Measurements from ENCODE around the gene DBH. TPM values are rescaled to one million over a fixed set of nuclear protein-coding genes. Genes with fewer than 3 reads are reported as not detected.

Gene DBH
- polyA plus RNA-seq, 1 donor, result 0.66 TPM

- H3K36me3 ChIP-seq (ENCODE audit: control insufficient read depth, insufficient read depth, low read length), result no peaks in the 10 kb centered on the region
- H3K4me1 ChIP-seq (ENCODE audit: control insufficient read depth, insufficient read depth, low read length), result no peaks in the 10 kb centered on the region
- H3K9me3 ChIP-seq (ENCODE audit: control insufficient read depth, low read depth, low read length), result no peaks in the 10 kb centered on the region
- no CpG with 5 or more reads among the region's 6 CpGs for WGBS (ENCODE audit: insufficient coverage, low lambda C conversion rate)
- no peak for DNase-seq
- H3K4me3 ChIP-seq (ENCODE audit: low read length), result no peak overlapping the region
- H3K27me3 ChIP-seq (ENCODE audit: control insufficient read depth, insufficient read depth, low read length), result peaks cover 9% of the 10 kb centered on the region
- no peak overlapping the region for H3K27ac ChIP-seq (ENCODE audit: low read length)
Measured at GRCh38 chr9:133635098-133635497, 1.1 kb upstream of the DBH start.

DNA sequence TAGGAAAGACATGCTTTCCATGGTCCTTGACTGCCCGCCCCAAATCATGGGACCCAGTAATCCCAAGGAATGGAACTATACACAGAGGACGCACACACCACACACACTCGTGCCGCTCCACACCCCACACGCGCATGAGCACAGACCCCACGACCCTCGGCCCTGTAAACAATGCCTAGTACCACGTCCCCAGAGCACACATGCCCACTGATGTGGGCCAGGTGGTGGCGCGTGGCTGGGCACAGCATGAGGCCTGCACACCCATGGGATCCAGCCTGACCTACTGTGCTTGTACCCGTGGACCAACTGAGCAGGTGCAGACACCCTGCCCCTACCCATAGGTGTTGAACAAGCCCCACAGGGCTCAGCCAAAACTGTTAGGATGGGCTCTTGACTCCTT, 739 bp downstream of the DBH start:
- no CpG with 5 or more reads among the region's 12 CpGs for WGBS (ENCODE audit: insufficient coverage, low lambda C conversion rate)
- Histone ChIP-seq H3K4me3 (ENCODE audit: low read length) (no peak overlapping the region), H3K4me1 (ENCODE audit: control insufficient read depth, insufficient read depth, low read length) (no peaks in the 10 kb centered on the region), H3K27me3 (ENCODE audit: control insufficient read depth, insufficient read depth, low read length) (peaks cover 9% of the 10 kb centered on the region), H3K9me3 (ENCODE audit: control insufficient read depth, low read depth, low read length) (no peaks in the 10 kb centered on the region), H3K36me3 (ENCODE audit: control insufficient read depth, insufficient read depth, low read length) (no peaks in the 10 kb centered on the region), H3K27ac (ENCODE audit: low read length) (no peak overlapping the region)
- DNase-seq, result no peak

DNA sequence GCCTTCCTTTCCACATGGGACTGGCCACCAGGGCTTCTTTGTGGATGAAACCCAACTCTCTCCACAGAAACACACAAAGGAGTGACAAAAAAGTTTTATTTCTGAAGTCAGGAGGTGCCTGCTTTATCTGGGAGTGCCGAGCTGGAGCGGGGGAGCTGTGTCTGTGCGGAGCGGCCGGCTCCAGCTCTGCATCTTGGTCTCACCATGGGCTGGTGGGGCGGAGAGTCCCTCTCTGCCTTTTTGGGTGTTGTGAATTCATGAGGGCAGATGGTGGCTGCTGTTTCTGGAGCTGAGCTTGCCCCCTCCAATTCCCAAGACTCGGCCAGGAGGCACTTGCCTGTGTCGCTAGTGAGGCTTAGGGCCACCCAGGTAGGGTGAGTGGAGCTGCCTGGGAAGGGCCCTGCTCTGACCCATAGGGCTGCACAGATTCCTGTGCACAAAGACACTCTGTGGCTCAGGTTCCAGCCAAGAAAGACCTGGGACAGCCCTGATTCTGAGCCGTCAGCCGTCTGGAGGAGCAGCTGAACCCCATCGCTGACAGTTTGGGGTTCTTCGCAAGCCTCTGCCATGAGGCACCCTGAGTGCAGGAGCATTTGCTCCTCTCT, 1.4 kb downstream of the DBH start:
- no peak overlapping the region for H3K4me3 ChIP-seq (ENCODE audit: low read length)
- no peaks in the 10 kb centered on the region for H3K36me3 ChIP-seq (ENCODE audit: control insufficient read depth, insufficient read depth, low read length)
- no peak for DNase-seq
- H3K9me3 ChIP-seq (ENCODE audit: control insufficient read depth, low read depth, low read length), result no peaks in the 10 kb centered on the region
- no peaks in the 10 kb centered on the region for H3K4me1 ChIP-seq (ENCODE audit: control insufficient read depth, insufficient read depth, low read length)
- WGBS (ENCODE audit: insufficient coverage, low lambda C conversion rate), result no CpG with 5 or more reads among the region's 12 CpGs
- no peak overlapping the region for H3K27ac ChIP-seq (ENCODE audit: low read length)
- peaks cover 9% of the 10 kb centered on the region for H3K27me3 ChIP-seq (ENCODE audit: control insufficient read depth, insufficient read depth, low read length)

DNA sequence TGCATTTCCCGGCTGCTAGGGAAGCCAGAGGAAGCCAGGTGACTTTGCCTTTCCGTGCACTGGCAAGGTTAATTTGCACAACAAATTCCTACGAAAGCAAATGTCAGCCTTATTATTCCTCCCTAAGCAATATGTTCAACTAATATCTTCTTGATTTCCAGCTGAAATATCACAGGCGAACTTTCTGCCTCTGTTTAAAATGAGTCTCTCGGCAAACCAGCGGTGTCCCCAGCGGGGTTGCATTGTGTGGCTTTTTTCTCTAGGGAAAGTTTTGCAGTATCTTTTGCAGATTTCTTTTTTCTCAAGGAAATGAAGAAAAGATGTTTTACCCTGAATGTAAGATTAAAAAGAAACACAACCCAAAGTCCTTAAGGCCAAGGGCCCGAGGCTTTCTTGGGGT, 1.9 kb downstream of the DBH start:
- no peaks in the 10 kb centered on the region for H3K4me1 ChIP-seq (ENCODE audit: control insufficient read depth, insufficient read depth, low read length)
- no peak overlapping the region for H3K27ac ChIP-seq (ENCODE audit: low read length)
- no peaks in the 10 kb centered on the region for H3K36me3 ChIP-seq (ENCODE audit: control insufficient read depth, insufficient read depth, low read length)
- WGBS (ENCODE audit: insufficient coverage, low lambda C conversion rate), result 93% methylated on average over 3 of the region's 8 CpGs
- peaks cover 9% of the 10 kb centered on the region for H3K27me3 ChIP-seq (ENCODE audit: control insufficient read depth, insufficient read depth, low read length)
- no peaks in the 10 kb centered on the region for H3K9me3 ChIP-seq (ENCODE audit: control insufficient read depth, low read depth, low read length)
- no peak overlapping the region for H3K4me3 ChIP-seq (ENCODE audit: low read length)
- DNase-seq, result no peak

DNA sequence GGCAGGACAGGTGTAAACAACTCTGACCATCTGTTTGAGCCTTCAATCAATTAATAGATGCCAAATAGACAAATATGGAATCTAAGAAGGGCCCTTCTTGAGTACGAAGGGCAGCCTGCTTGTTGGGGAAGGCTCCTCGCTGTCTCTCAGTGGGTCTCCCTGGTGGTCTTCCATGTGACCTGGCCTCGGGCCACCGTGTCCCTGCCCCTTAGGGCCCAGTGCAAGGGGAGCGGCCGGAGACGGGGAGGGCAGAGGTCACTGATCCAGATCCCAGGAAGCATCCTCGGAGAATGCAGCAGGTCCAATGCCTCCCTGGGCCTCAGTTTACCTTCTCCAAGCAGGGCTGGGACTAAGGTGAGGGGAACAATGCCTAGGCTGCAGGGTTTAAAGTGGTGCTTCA, 2.5 kb downstream of the DBH start:
- DNase-seq, result no peak
- Histone ChIP-seq H3K4me1 (ENCODE audit: control insufficient read depth, insufficient read depth, low read length) (no peaks in the 10 kb centered on the region), H3K9me3 (ENCODE audit: control insufficient read depth, low read depth, low read length) (no peaks in the 10 kb centered on the region), H3K4me3 (ENCODE audit: low read length) (no peak overlapping the region), H3K36me3 (ENCODE audit: control insufficient read depth, insufficient read depth, low read length) (no peaks in the 10 kb centered on the region), H3K27me3 (ENCODE audit: control insufficient read depth, insufficient read depth, low read length) (peaks cover 9% of the 10 kb centered on the region), H3K27ac (ENCODE audit: low read length) (no peak overlapping the region)
- no CpG with 5 or more reads among the region's 8 CpGs for WGBS (ENCODE audit: insufficient coverage, low lambda C conversion rate)

GRCh38 chr9:133639613-133640012, 3.5 kb downstream of the DBH start:
- H3K27ac ChIP-seq (ENCODE audit: low read length), result no peak overlapping the region
- DNase-seq, result no peak
- no peaks in the 10 kb centered on the region for H3K9me3 ChIP-seq (ENCODE audit: control insufficient read depth, low read depth, low read length)
- no peak overlapping the region for H3K4me3 ChIP-seq (ENCODE audit: low read length)
- H3K4me1 ChIP-seq (ENCODE audit: control insufficient read depth, insufficient read depth, low read length), result no peaks in the 10 kb centered on the region
- WGBS (ENCODE audit: insufficient coverage, low lambda C conversion rate), result no CpG with 5 or more reads among the region's 8 CpGs
- H3K27me3 ChIP-seq (ENCODE audit: control insufficient read depth, insufficient read depth, low read length), result peaks cover 3% of the 10 kb centered on the region
- no peaks in the 10 kb centered on the region for H3K36me3 ChIP-seq (ENCODE audit: control insufficient read depth, insufficient read depth, low read length)

DNA sequence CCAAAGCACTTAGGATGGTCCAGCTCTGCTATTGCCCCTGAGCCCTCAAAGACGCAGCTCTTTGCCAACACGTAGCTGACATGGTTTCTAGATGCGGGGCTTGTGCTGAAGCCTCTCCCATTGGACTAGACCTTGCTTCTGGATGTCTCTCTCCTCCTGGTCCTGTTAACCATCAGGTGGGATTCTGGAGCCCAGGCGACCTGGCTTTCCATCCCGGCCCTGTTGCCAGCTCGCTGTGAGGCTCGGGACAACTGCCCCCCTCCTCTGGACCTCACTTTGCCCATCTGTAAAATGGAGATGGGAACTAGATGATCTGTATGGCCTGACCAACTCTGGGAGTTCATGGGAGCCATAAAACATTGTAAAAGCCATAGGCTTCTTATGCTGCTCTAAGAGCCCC, 4.0 kb downstream of the DBH start:
- Histone ChIP-seq H3K4me3 (ENCODE audit: low read length) (no peak overlapping the region), H3K27me3 (ENCODE audit: control insufficient read depth, insufficient read depth, low read length) (peaks cover 3% of the 10 kb centered on the region), H3K36me3 (ENCODE audit: control insufficient read depth, insufficient read depth, low read length) (no peaks in the 10 kb centered on the region), H3K27ac (ENCODE audit: low read length) (no peak overlapping the region), H3K9me3 (ENCODE audit: control insufficient read depth, low read depth, low read length) (no peaks in the 10 kb centered on the region), H3K4me1 (ENCODE audit: control insufficient read depth, insufficient read depth, low read length) (no peaks in the 10 kb centered on the region)
- DNase-seq, result no peak
- no CpG with 5 or more reads among the region's 7 CpGs for WGBS (ENCODE audit: insufficient coverage, low lambda C conversion rate)

- 92% methylated on average over 2 of the region's 13 CpGs for WGBS (ENCODE audit: insufficient coverage, low lambda C conversion rate)
Measured at GRCh38 chr9:133640580-133641395, 4.6 kb downstream of the DBH start.

GRCh38 chr9:133641396-133641655, 5.2 kb downstream of the DBH start:
- no peaks in the 10 kb centered on the region for H3K9me3 ChIP-seq (ENCODE audit: control insufficient read depth, low read depth, low read length)
- WGBS (ENCODE audit: insufficient coverage, low lambda C conversion rate), result no CpG with 5 or more reads among the region's 7 CpGs
- peaks cover 3% of the 10 kb centered on the region for H3K27me3 ChIP-seq (ENCODE audit: control insufficient read depth, insufficient read depth, low read length)
- no peak overlapping the region for H3K4me3 ChIP-seq (ENCODE audit: low read length)
- DNase-seq, result no peak
- no peak overlapping the region for H3K27ac ChIP-seq (ENCODE audit: low read length)
- H3K36me3 ChIP-seq (ENCODE audit: control insufficient read depth, insufficient read depth, low read length), result no peaks in the 10 kb centered on the region
- no peaks in the 10 kb centered on the region for H3K4me1 ChIP-seq (ENCODE audit: control insufficient read depth, insufficient read depth, low read length)

More at GRCh38 chr9:133640580-133641395, 4.6 kb downstream of the DBH start:
- H3K9me3 ChIP-seq (ENCODE audit: control insufficient read depth, low read depth, low read length), result no peaks in the 10 kb centered on the region
- peaks cover 3% of the 10 kb centered on the region for H3K27me3 ChIP-seq (ENCODE audit: control insufficient read depth, insufficient read depth, low read length)
- no peak overlapping the region for H3K4me3 ChIP-seq (ENCODE audit: low read length)
- no peak overlapping the region for H3K27ac ChIP-seq (ENCODE audit: low read length)
- H3K4me1 ChIP-seq (ENCODE audit: control insufficient read depth, insufficient read depth, low read length), result no peaks in the 10 kb centered on the region
- H3K36me3 ChIP-seq (ENCODE audit: control insufficient read depth, insufficient read depth, low read length), result no peaks in the 10 kb centered on the region
- no peak for DNase-seq

GRCh38 chr9:133641861-133642595, 5.9 kb downstream of the DBH start:
- Histone ChIP-seq H3K4me1 (ENCODE audit: control insufficient read depth, insufficient read depth, low read length) (no peaks in the 10 kb centered on the region), H3K4me3 (ENCODE audit: low read length) (no peak overlapping the region), H3K9me3 (ENCODE audit: control insufficient read depth, low read depth, low read length) (no peaks in the 10 kb centered on the region), H3K36me3 (ENCODE audit: control insufficient read depth, insufficient read depth, low read length) (no peaks in the 10 kb centered on the region), H3K27ac (ENCODE audit: low read length) (no peak overlapping the region), H3K27me3 (ENCODE audit: control insufficient read depth, insufficient read depth, low read length) (peaks cover 3% of the 10 kb centered on the region)
- no peak for DNase-seq
- no CpG with 5 or more reads among the region's 25 CpGs for WGBS (ENCODE audit: insufficient coverage, low lambda C conversion rate)
